GM04504 (cell line): ENCODE measurements around the gene OR2AK2.
"Not testable (repeated sequence)": the region's sequence is repeated elsewhere in the genome, so short reads cannot be mapped to it uniquely, and the experiment has no call there.

Experiments used
- DNase-seq: peaks from one replicate; pipeline ENCODE4 v3.0.0-alpha.2; 2012; ENCODE audit warnings: low read depth

Gene OR2AK2

GRCh38 chr1:247964933-247965332 lies at the start of gene OR2AK2:
OR2AK2 (plus strand) TSS chr1:247965233; CDS start chr1:247965377, 144 bp downstream.
- DNase-seq, result no peak

- no peak for DNase-seq
Measured at GRCh38 chr1:247919952-247920351, 45.1 kb upstream of the OR2AK2 start, which contains the start of gene OR2T8. OR2T8 (plus strand) TSS chr1:247920252; CDS start chr1:247921018, 766 bp downstream.

- no peak for DNase-seq
Measured at GRCh38 chr1:247923941-247924340, 41.1 kb upstream of the OR2AK2 start.

- no peak for DNase-seq
Measured at GRCh38 chr1:247924868-247925267, 40.2 kb upstream of the OR2AK2 start, which contains the start of gene OR2AJ1. OR2AJ1 (plus strand) TSS chr1:247924889; CDS start chr1:247933769, 8,880 bp downstream.

- DNase-seq, result no peak
Measured at GRCh38 chr1:247933989-247934388, 31.0 kb upstream of the OR2AK2 start.

- no peak for DNase-seq
Measured at GRCh38 chr1:247935781-247936180, 29.3 kb upstream of the OR2AK2 start.

GRCh38 chr1:247936415-247936814 lies 28.6 kb upstream of the OR2AK2 start:
- no peak for DNase-seq

GRCh38 chr1:247936965-247937734 lies 27.9 kb upstream of the OR2AK2 start:
- DNase-seq, result not testable (repeated sequence)

GRCh38 chr1:247942624-247943023 lies 22.4 kb upstream of the OR2AK2 start:
- DNase-seq, result no peak

- no peak for DNase-seq
Measured at GRCh38 chr1:247948558-247948957, 16.5 kb upstream of the OR2AK2 start, which contains the start of gene OR2L8. OR2L8 (plus strand) TSS chr1:247948858; CDS start chr1:247948858, 0 bp downstream.

GRCh38 chr1:247953408-247953807 lies 11.6 kb upstream of the OR2AK2 start:
- DNase-seq, result no peak

GRCh38 chr1:247961791-247962190 lies 3.2 kb upstream of the OR2AK2 start:
- no peak for DNase-seq

GRCh38 chr1:247962911-247963588 lies 2.0 kb upstream of the OR2AK2 start:
- no peak for DNase-seq

- DNase-seq, result no peak
Measured at GRCh38 chr1:247966532-247967204, 1.6 kb downstream of the OR2AK2 start.

GRCh38 chr1:247992986-247993385 lies 28.0 kb downstream of the OR2AK2 start:
- DNase-seq, result no peak

GRCh38 chr1:247998811-247999210 lies 33.8 kb downstream of the OR2AK2 start:
- no peak for DNase-seq

- DNase-seq, result no peak
Measured at GRCh38 chr1:248000169-248000568, 35.1 kb downstream of the OR2AK2 start.

- no peak for DNase-seq
Measured at GRCh38 chr1:248007778-248008177, 42.7 kb downstream of the OR2AK2 start.

- no peak for DNase-seq
Measured at GRCh38 chr1:248009681-248010080, 44.6 kb downstream of the OR2AK2 start.

GRCh38 chr1:248013229-248013710 lies 48.2 kb downstream of the OR2AK2 start, which contains the start of gene OR2L5:
OR2L5 (plus strand) TSS chr1:248013660; CDS start chr1:248021948, 8,288 bp downstream.
- DNase-seq, result no peak

- no peak for DNase-seq
Measured at GRCh38 chr1:248015803-248016202, 50.8 kb downstream of the OR2AK2 start.
